K562 (cell line): ENCODE results near the gene ZBTB38. TPM values are rescaled to one million over a fixed set of nuclear protein-coding genes. Genes with fewer than 3 reads are reported as not detected.

ENCODE experiments used
- ATF7 ChIP-seq: fragments of 450-650 bp; IDR thresholded peaks from 2 replicates; pipeline ENCODE4 v1.7.1; 2014; ENCODE audit warnings: mild to moderate bottlenecking, moderate library complexity
- BRF1 ChIP-seq: IDR thresholded peaks from 3 replicates; pipeline ENCODE4 v1.6.1; 2011; ENCODE audit warnings: borderline replicate concordance, mild to moderate bottlenecking; ENCODE audit not compliant: insufficient read length; ENCODE audit errors: extremely low read depth
- CBX2 ChIP-seq: fragments of 200-600 bp; sonication (generic); IDR thresholded peaks from one replicate; pipeline ENCODE4 v1.6.1; 2012; ENCODE audit warnings: mild to moderate bottlenecking, low read length, inconsistent platforms; ENCODE audit not compliant: insufficient read depth, poor library complexity, severe bottlenecking
- DNMT1 ChIP-seq: fragments of 450-650 bp; IDR thresholded peaks from 2 replicates; pipeline ENCODE4 v1.6.1; 2016; ENCODE audit warnings: antibody characterized with exemption, mild to moderate bottlenecking
- FOXJ3 ChIP-seq: sonication (generic); formaldehyde crosslinking; IDR thresholded peaks from 2 replicates; pipeline ENCODE4 v1.4.0; 2020; ENCODE audit warnings: mild to moderate bottlenecking, missing genetic modification reagents
- KLF13 ChIP-seq: fragments of 450-650 bp; IDR thresholded peaks from 2 replicates; pipeline ENCODE4 v1.6.1; 2016; ENCODE audit warnings: missing genetic modification characterization, low read depth, mild to moderate bottlenecking, missing compliant biosample characterization, moderate library complexity, borderline replicate concordance
- POLR2AphosphoS5 ChIP-seq: IDR thresholded peaks from 2 replicates; pipeline ENCODE4 v1.6.1; 2011; ENCODE audit warnings: mild to moderate bottlenecking, low read depth, low read length, moderate library complexity; ENCODE audit not compliant: control insufficient read depth, insufficient read depth
- RBM17 ChIP-seq: fragments of 200-400 bp; formaldehyde crosslinking; IDR thresholded peaks from 2 replicates; pipeline ENCODE4 v1.6.1; 2017; ENCODE audit warnings: low read depth, mild to moderate bottlenecking, low read length, borderline replicate concordance
- SIX5 ChIP-seq, 2 experiments: IDR thresholded peaks; 2 replicates each; pipeline ENCODE4 v1.6.1; 2011; ENCODE audit warnings: low read length in 2 of 2, borderline replicate concordance in 1 of 2, low read depth in 1 of 2, mild to moderate bottlenecking in 1 of 2, moderate library complexity in 1 of 2; ENCODE audit not compliant: insufficient read depth in 1 of 2
- TAF9B ChIP-seq: fragments of 450-650 bp; IDR thresholded peaks from 2 replicates; pipeline ENCODE4 v1.6.1; 2018; ENCODE audit warnings: mild to moderate bottlenecking; ENCODE audit not compliant: partially characterized antibody
- THRA ChIP-seq: fragments of 450-650 bp; IDR thresholded peaks from 2 replicates; pipeline ENCODE4 v1.6.1; 2017; ENCODE audit warnings: mild to moderate bottlenecking, moderate library complexity
- THRAP3 ChIP-seq: fragments of 450-650 bp; IDR thresholded peaks from 2 replicates; pipeline ENCODE4 v1.6.1; 2016; ENCODE audit warnings: mild to moderate bottlenecking, inconsistent platforms, borderline replicate concordance
- TRIM24 ChIP-seq, 2 experiments: fragments of 450-650 bp; IDR thresholded peaks; 2 replicates each; pipeline ENCODE4 v1.6.1; 2016
- ZNF124 ChIP-seq: sonication (generic); formaldehyde crosslinking; IDR thresholded peaks from 2 replicates; pipeline ENCODE4 v1.8.1; 2022; ENCODE audit warnings: missing genetic modification reagents
- ZNF133 ChIP-seq: fragments of 250-450 bp; sonication (Bioruptor Pico); IDR thresholded peaks from 2 replicates; pipeline ENCODE4 v1.4.0; 2020; ENCODE audit warnings: mild to moderate bottlenecking
- ZNF174 ChIP-seq: fragments of 250-450 bp; sonication (Bioruptor Pico); IDR thresholded peaks from 2 replicates; pipeline ENCODE4 v1.4.0; 2020; ENCODE audit warnings: mild to moderate bottlenecking
- ZNF347 ChIP-seq: fragments of 450-650 bp; formaldehyde crosslinking; IDR thresholded peaks from 2 replicates; pipeline ENCODE4 v1.4.0; 2020; ENCODE audit warnings: low read depth, mild to moderate bottlenecking, moderate library complexity
- ZNF407 ChIP-seq: fragments of 450-650 bp; IDR thresholded peaks from 2 replicates; pipeline ENCODE4 v1.6.1; 2016; ENCODE audit warnings: low read depth
- ZNF583 ChIP-seq: fragments of 250-450 bp; sonication (Bioruptor Pico); IDR thresholded peaks from 2 replicates; pipeline ENCODE4 v1.4.0; 2020
- ZNF766 ChIP-seq: fragments of 200-800 bp; sonication (Bioruptor generic); conservative IDR thresholded peaks from 2 replicates; pipeline ENCODE4 v1.6.1; 2016; ENCODE audit warnings: missing genetic modification characterization, missing compliant biosample characterization
- polyA plus RNA-seq, 8 experiments: library from polyadenylated mRNA; depleted of rRNA in 4 of 8; stranded (reverse) in 5 of 8; unstranded in 3 of 8; fragments of >200 nt; fragmentation: Nextera tagmentation in 2 of 8; fragmentation: Illumina TruSeq in 1 of 8; extraction: Ambion mirVana in 2 of 8; extraction: Trizol in 1 of 8; gene quantifications; 2 replicates each; pipeline versions ENCODE4 v1.2.1 to v1.2.3, GENCODE V29; 2011 to 2014; ENCODE audit warnings: inconsistent platforms in 1 of 8, missing spikeins in 1 of 8
- total RNA-seq, 7 experiments: library from RNA; depleted of rRNA in 6 of 7; stranded (reverse); fragments of >200 nt in 6 of 7; fragmentation: Illumina TruSeq in 2 of 7; extraction: Trizol in 2 of 7; gene quantifications; 2 replicates each; pipeline versions ENCODE4 v1.2.1 to v1.2.3, GENCODE V29; 2011 to 2021; ENCODE audit warnings: low replicate concordance in 1 of 7

The ZBTB38 gene
- total and polyA plus RNA-seq, 9 of the 15 experiments (the other 6 are each of a cell fraction or from before 2014, with no cell fraction given) = 12.1 to 39.4 (median 22.9) TPM

GRCh38 chr3:141366285-141367037, 1.8 kb upstream of the ZBTB38 start (continued):
- TF ChIP-seq THRA = no peak
- no peak for TF ChIP-seq FOXJ3 (CRISPR knock-in tag)
- TF ChIP-seq ZNF347 (CRISPR knock-in tag) = no peak
- TF ChIP-seq ATF7 = no peak; the same call in 1 of the 2 replicates
- TF ChIP-seq ZNF124 = no peak
- no peak for TF ChIP-seq KLF13 (tag)
- no peak for TF ChIP-seq POLR2AphosphoS5
- TF ChIP-seq CBX2 = no peak
- no peak for TF ChIP-seq BRF1
- TF ChIP-seq ZNF583 (CRISPR knock-in tag) = peak; percentile 75; the same call in 1 of the 2 replicates
- TF ChIP-seq ZNF766 (CRISPR knock-in tag) = no peak
- TF ChIP-seq TRIM24 (IDR thresholded peaks at IDR 0.05) = no peak
- TF ChIP-seq TAF9B = no peak
- TF ChIP-seq RBM17 = no peak
- TF ChIP-seq ZNF407 = no peak
- no peak for TF ChIP-seq SIX5 (IDR thresholded peaks at IDR 0.05; ENCODE audit: borderline replicate concordance in 1 of 2, insufficient read depth in 1 of 2, low read depth in 1 of 2, low read length in 2 of 2)
- no peak for TF ChIP-seq ZNF133
- no peak for TF ChIP-seq THRAP3
- TF ChIP-seq ZNF174 (CRISPR knock-in tag) = no peak
- TF ChIP-seq DNMT1 = no peak
